ENCODE measurements around the gene PDE8A.
"Not testable (repeated sequence)": the region's sequence is repeated elsewhere in the genome, so short reads cannot be mapped to it uniquely, and the experiment has no call there.

PDE8A gene

GRCh38 chr15:85168642-85169173 is 187.1 kb downstream of the PDE8A start:
- Histone ChIP-seq H3K4me3 (no peak overlapping the region), H3K27ac (no peak overlapping the region), H3K4me1 (peaks cover 0 to 5% (median 2%) of the 10 kb centered on the region in 4 donors), H3K27me3 (peaks cover 0 to 30% of the 10 kb centered on the region in 2 donors), H3K9me3 (peaks cover 0 to 20% (median 13%) of the 10 kb centered on the region in 3 donors), H3K36me3 (no peaks in the 10 kb centered on the region)
- intact Hi-C loops (cut with DNase I; ENCODE audit: low total_unique reads) = no loop called here
- DNase-seq = no peak
- TF ChIP-seq, protein P1, sequence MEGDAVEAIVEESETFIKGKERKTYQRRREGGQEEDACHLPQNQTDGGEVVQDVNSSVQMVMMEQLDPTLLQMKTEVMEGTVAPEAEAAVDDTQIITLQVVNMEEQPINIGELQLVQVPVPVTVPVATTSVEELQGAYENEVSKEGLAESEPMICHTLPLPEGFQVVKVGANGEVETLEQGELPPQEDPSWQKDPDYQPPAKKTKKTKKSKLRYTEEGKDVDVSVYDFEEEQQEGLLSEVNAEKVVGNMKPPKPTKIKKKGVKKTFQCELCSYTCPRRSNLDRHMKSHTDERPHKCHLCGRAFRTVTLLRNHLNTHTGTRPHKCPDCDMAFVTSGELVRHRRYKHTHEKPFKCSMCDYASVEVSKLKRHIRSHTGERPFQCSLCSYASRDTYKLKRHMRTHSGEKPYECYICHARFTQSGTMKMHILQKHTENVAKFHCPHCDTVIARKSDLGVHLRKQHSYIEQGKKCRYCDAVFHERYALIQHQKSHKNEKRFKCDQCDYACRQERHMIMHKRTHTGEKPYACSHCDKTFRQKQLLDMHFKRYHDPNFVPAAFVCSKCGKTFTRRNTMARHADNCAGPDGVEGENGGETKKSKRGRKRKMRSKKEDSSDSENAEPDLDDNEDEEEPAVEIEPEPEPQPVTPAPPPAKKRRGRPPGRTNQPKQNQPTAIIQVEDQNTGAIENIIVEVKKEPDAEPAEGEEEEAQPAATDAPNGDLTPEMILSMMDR (IDR thresholded peaks at IDR 0.05) = no peak

- TF ChIP-seq, protein P1 (IDR thresholded peaks at IDR 0.05) = no peak
- H3K9me3 ChIP-seq = peaks cover 0 to 16% (median 13%) of the 10 kb centered on the region in 3 donors
- peaks cover 0 to 30% of the 10 kb centered on the region in 2 donors for H3K27me3 ChIP-seq
- no peak overlapping the region for H3K27ac ChIP-seq
- H3K36me3 ChIP-seq = no peaks in the 10 kb centered on the region
- H3K4me3 ChIP-seq = no peak overlapping the region
- DNase-seq = no peak
- intact Hi-C loops (cut with DNase I; ENCODE audit: low total_unique reads) = no loop called here
- peaks cover 0 to 5% (median 2%) of the 10 kb centered on the region in 4 donors for H3K4me1 ChIP-seq
Measured at GRCh38 chr15:85171736-85172135, 190.1 kb downstream of the PDE8A start.

- Histone ChIP-seq H3K9me3 (peaks cover 0 to 16% (median 13%) of the 10 kb centered on the region in 3 donors), H3K36me3 (no peaks in the 10 kb centered on the region), H3K4me3 (no peak overlapping the region), H3K27me3 (peaks cover 0 to 30% of the 10 kb centered on the region in 2 donors), H3K4me1 (peaks cover 0 to 5% (median 2%) of the 10 kb centered on the region in 4 donors), H3K27ac (no peak overlapping the region)
- DNase-seq = no peak
- intact Hi-C loops (cut with DNase I; ENCODE audit: low total_unique reads) = no loop called here
- TF ChIP-seq, protein P1 (IDR thresholded peaks at IDR 0.05) = no peak
Measured at GRCh38 chr15:85172846-85173490, 191.3 kb downstream of the PDE8A start.

DNA sequence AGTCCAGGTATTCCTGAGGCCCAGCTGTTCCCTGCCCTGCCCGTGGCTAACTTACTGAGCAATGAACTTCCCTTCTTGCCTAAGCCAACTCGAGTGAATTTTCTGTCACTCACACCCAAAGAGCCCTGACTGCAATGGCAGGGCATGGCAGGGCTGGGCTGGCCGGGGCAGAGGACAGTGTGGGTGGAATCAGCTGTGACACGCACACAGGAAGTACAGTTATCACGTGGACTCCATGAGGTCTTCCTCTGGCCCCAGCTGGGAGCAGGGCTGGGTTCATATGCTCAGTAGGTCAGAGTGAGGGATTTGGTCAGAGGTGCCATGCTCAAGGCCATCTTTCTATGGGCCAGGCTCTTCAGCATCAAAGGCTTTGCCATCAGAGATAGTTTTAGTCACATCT is 192.0 kb downstream of the PDE8A start:
- peaks cover 0 to 28% of the 10 kb centered on the region in 2 donors for H3K27me3 ChIP-seq
- H3K36me3 ChIP-seq; H3K4me1 ChIP-seq; H3K4me3 ChIP-seq; H3K27ac ChIP-seq; intact Hi-C loops (cut with DNase I; ENCODE audit: low total_unique reads); DNase-seq: not testable (repeated sequence)
- H3K9me3 ChIP-seq = peaks cover 0 to 16% (median 13%) of the 10 kb centered on the region in 3 donors

- no peak for DNase-seq
- peaks cover 0 to 16% (median 13%) of the 10 kb centered on the region in 3 donors for H3K9me3 ChIP-seq
- no peak overlapping the region for H3K27ac ChIP-seq
- TF ChIP-seq, protein P1 (IDR thresholded peaks at IDR 0.05) = no peak
- peaks cover 0 to 21% of the 10 kb centered on the region in 2 donors for H3K27me3 ChIP-seq
- no peak overlapping the region for H3K4me3 ChIP-seq
- intact Hi-C loops (cut with DNase I; ENCODE audit: low total_unique reads) = no loop called here
- H3K4me1 ChIP-seq = no peaks in the 10 kb centered on the region
- no peaks in the 10 kb centered on the region for H3K36me3 ChIP-seq
Measured at GRCh38 chr15:85174521-85174920, 192.9 kb downstream of the PDE8A start.

- H3K9me3 ChIP-seq; H3K27ac ChIP-seq; H3K36me3 ChIP-seq; H3K27me3 ChIP-seq; intact Hi-C loops (cut with DNase I; ENCODE audit: low total_unique reads); H3K4me1 ChIP-seq; H3K4me3 ChIP-seq; DNase-seq: not testable (repeated sequence)
Measured at GRCh38 chr15:85177042-85177515, 195.4 kb downstream of the PDE8A start.

All from tibial artery (tissue), 4 donors.